Mesodermal cell (in vitro differentiated cells): ENCODE measurements around the gene REEP1.

Experiments used
- H3K27ac ChIP-seq: 2 replicates; pipeline ENCODE4 v1.7.0; 2013; ENCODE audit warnings: mild to moderate bottlenecking, low read depth, low read length, moderate library complexity; ENCODE audit not compliant: severe bottlenecking
- H3K36me3 ChIP-seq: 2 replicates; pipeline ENCODE4 v1.7.1; 2013; ENCODE audit warnings: mild to moderate bottlenecking, low read length, moderate library complexity; ENCODE audit not compliant: control insufficient read depth, insufficient read depth
- H3K4me1 ChIP-seq: one replicate; pipeline ENCODE4 v1.7.1; 2013; ENCODE audit warnings: mild to moderate bottlenecking, low read length; ENCODE audit not compliant: insufficient read depth, control insufficient read depth, poor library complexity, severe bottlenecking
- H3K4me3 ChIP-seq: 2 replicates; pipeline ENCODE4 v1.7.0; 2013; ENCODE audit warnings: low read length, control low read depth, mild to moderate bottlenecking; ENCODE audit not compliant: insufficient read depth, poor library complexity, severe bottlenecking; ENCODE audit errors: extremely low read depth
- H3K9me3 ChIP-seq: 2 replicates; pipeline ENCODE4 v1.7.1; 2013; ENCODE audit warnings: mild to moderate bottlenecking, low read length, moderate library complexity; ENCODE audit not compliant: control insufficient read depth
- WGBS, 2 experiments: methylation state at CpG; one replicate each; pipeline ENCODE4 v1.1.5; 2013; ENCODE audit warnings: missing lambda C conversion rate in 2 of 2; ENCODE audit not compliant: insufficient coverage in 2 of 2; 5-methylcytosine and 5-hydroxymethylcytosine counted together

The REEP1 gene

DNA sequence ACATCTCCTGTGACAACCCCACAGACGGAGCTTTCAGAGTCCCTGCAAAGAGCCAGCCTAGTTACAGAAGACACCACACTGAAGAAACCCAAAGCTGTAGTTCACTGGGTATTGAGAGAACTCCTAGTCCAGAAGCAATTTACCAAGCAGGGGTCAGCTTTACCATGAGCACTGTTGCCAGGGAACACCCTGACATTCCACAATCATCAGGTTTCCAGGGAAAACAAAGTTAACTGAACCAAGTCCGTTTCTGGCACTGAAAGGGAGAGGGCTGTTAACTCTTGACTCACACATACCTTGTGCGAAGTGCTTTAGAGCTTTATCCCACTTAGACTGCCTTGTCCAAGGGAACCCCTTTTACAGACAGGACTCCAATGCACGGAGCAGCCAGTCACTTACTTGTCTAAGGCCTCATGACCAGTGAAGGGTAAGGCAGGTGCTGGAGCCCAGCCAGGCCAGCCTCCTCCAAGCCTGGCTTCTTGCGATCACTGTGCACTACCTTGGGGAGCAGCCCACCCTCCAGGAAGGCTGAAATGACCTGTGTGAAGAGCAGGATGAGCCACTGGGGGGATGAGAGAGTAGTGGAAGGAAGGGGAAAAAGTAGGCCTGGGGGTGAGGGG, 53.9 kb downstream of the REEP1 start:
- 88 to 96% methylated on average over 4 to 5 of the region's 5 CpGs for WGBS, 2 experiments
- no peak overlapping the region for H3K4me3 ChIP-seq
- peaks cover 2% of the 10 kb centered on the region for H3K4me1 ChIP-seq
- no peak overlapping the region for H3K27ac ChIP-seq
- H3K9me3 ChIP-seq, result no peaks in the 10 kb centered on the region
- H3K36me3 ChIP-seq, result no peaks in the 10 kb centered on the region

DNA sequence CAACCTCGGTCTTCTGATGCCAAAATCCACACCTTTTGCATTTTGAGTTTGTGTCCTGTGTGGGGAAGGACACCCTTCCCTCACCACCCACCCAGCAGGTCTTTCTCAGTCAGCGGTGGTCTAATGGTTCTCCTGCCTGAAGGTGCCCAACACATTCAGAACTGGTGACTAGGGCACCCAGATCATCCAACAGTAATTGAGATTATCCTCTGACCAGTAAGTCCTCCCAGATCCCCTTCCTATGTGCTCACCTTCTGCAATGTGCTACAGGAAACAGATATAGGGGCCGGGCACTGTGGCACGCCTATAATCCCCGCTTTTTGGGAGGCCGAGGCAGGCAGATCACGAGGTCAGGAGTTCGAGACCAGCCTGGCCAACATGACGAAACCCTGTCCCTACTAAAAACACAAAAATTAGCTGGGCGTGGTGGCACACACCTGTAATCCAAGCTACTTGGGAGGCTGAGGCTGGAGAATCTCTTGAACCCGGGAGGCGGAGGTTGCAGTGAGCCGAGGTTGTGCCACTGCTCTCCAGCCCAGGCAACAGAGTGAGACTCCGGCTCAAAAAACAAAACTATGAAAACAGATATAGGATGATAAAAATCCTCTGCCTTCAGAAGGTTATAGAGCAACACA, 56.2 kb downstream of the REEP1 start:
- Histone ChIP-seq H3K4me1 (peaks cover 2% of the 10 kb centered on the region), H3K27ac (no peak overlapping the region), H3K36me3 (no peaks in the 10 kb centered on the region), H3K9me3 (no peaks in the 10 kb centered on the region), H3K4me3 (no peak overlapping the region)
- 96 to 98% methylated on average over 7 to 11 of the region's 14 CpGs for WGBS, 2 experiments

DNA sequence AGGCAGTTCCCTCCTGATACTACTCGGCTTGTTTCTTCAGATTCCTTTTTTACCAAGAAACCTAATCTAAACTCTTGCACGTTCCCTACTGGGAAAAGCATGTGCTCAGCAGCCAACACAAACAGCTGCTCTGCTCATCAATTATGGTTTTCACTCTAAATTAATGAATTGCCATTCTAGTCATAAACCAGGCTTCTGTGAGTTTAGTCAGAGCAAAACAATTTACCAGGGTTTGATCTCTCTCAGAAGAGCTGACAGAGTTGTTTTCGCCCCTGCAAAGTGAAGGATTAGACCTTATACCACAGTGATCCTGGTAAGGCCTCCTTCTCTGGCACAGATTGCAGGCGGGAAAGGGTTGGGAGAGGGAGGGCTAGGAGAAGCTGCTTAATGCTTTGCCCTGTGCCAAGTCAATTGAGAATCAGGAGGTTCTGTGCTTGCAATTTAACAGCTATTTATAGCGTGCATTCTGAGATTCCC, 57.2 kb downstream of the REEP1 start:
- Histone ChIP-seq H3K9me3 (no peaks in the 10 kb centered on the region), H3K27ac (no peak overlapping the region), H3K36me3 (no peaks in the 10 kb centered on the region), H3K4me3 (no peak overlapping the region), H3K4me1 (no peaks in the 10 kb centered on the region)
- WGBS, 2 experiments, result 74 to 89% methylated on average over 3 to 4 of the region's 5 CpGs

DNA sequence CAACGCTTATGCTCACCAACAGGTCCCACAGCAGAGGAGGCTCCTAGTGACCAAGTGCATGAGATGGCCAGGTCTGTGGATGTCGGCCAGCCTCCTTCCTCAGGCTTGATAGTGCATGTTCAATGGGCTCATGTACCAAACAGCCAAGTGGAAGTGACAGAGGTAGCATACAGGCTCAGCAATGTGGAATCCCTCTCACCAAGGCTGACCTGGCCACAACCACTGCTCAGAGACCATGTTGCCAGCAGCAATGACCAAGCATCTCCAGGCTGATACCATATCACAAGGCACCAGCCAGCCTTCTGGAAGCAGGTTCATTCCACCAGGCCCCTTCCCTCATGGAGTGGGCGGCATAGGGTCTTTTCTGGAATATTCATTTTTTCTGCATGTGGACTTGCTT, 61.5 kb downstream of the REEP1 start:
- H3K4me3 ChIP-seq, result no peak overlapping the region
- no peaks in the 10 kb centered on the region for H3K4me1 ChIP-seq
- no peaks in the 10 kb centered on the region for H3K36me3 ChIP-seq
- peaks cover 13% of the 10 kb centered on the region for H3K9me3 ChIP-seq
- WGBS, 2 experiments, result 88 to 96% methylated on average over 2 to 3 of the region's 3 CpGs
- no peak overlapping the region for H3K27ac ChIP-seq

DNA sequence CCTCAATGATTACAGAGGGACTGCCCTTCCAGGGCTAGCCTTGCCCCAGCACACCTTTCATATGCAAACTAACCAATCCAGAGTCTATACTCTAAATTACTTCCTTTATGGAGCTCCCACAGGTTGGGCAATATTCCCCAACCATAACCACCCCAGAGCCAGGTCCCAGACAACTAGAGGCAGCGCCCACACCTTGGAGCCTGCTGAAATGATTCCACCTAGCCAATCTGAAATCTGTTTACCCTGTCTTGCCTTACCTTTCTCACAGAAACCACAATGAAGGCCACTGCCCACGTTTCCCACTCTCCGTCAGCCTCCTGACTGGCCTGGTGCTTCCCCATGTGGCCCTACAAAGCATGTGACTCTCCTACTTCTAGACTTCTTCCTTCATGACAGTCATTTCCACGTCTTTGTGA, 62.0 kb downstream of the REEP1 start:
- Histone ChIP-seq H3K4me3 (no peak overlapping the region), H3K36me3 (no peaks in the 10 kb centered on the region), H3K27ac (no peak overlapping the region), H3K9me3 (peaks cover 13% of the 10 kb centered on the region), H3K4me1 (no peaks in the 10 kb centered on the region)
- 88 to 95% methylated on average over 4 of the region's 4 CpGs for WGBS, 2 experiments

DNA sequence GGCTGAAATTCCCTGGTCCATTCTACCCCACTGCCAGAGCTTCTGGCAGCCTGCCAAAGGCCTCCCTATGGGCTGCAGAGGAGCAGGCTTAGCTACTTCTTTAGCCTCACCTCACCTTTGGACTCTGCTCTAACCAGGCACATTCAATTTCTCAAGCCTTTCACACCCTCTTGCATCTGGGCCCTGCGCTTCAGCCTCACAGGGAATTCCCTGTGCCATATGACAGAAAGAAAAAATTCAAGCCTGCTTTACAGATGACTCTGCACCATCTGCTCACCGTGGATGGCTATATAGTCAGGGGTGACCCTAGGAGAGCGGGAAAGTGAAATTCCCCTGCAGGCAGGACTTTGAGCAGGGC, 62.5 kb downstream of the REEP1 start:
- WGBS, 2 experiments, result 82 to 97% methylated on average over 3 of the region's 3 CpGs
- Histone ChIP-seq H3K36me3 (no peaks in the 10 kb centered on the region), H3K27ac (no peak overlapping the region)

DNA sequence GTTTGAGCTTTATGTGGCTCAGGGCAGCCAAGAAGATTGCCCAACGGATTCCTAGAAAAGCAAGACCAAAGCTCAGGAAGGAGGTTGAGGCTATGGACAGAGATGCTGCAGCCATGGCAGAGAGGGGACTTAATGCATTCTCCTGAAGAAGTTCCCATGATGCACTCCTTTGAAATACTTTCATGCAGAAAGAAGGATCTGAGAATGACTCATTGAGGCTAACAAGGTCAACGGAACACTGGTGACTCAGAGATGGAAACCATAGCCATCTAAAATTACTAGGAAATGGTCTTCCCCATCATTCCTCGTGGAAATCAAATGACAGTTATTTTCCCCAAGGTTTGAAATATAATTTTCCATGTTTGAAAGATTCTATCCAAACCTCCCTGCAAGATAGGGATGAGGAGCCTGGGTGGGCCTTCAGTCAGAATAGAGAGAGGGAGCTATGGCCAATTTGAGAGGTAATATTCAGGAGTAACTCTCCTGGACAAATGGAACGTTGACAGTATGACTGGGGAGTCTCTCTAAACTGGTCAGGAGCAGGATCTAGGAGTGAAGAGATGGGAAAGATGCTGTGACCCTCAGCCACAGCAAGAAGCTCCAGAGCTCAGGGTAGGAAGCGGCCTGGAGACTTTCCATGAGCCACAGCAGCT, 63.0 kb downstream of the REEP1 start:
- peaks cover 13% of the 10 kb centered on the region for H3K9me3 ChIP-seq
- H3K36me3 ChIP-seq, result no peaks in the 10 kb centered on the region
- no peak overlapping the region for H3K4me3 ChIP-seq
- no peaks in the 10 kb centered on the region for H3K4me1 ChIP-seq
- 91 to 92% methylated on average over 3 to 4 of the region's 5 CpGs for WGBS, 2 experiments
- H3K27ac ChIP-seq, result no peak overlapping the region

More for the DNA sequence above, 62.5 kb downstream of the REEP1 start:
- Histone ChIP-seq H3K9me3 (peaks cover 13% of the 10 kb centered on the region), H3K4me3 (no peak overlapping the region), H3K4me1 (no peaks in the 10 kb centered on the region)

DNA sequence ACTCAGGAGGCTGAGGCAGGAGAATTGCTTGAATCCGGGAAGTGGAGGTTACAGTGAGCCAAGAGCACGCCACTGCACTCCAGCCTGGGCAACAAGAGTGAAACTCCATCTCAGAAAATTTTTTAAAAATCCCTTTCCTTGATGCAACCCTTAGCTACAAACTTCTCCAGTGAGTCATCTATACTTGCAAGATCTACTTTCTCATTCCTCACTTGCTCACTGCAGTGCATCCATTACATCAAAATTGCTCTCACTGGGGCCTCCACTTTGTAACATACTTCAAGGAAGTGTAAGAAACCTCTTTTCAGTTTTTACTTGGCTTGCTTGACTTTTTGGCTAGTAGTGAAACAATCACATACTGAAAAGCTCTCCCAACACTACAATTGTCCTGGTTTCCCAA, 65.3 kb downstream of the REEP1 start:
- no peak overlapping the region for H3K27ac ChIP-seq
- WGBS, 2 experiments, result 89% methylated on average over 2 of the region's 2 CpGs; no CpG with 5 or more reads in 1 of the 2 experiments
- H3K36me3 ChIP-seq, result no peaks in the 10 kb centered on the region
- peaks cover 13% of the 10 kb centered on the region for H3K9me3 ChIP-seq
- no peaks in the 10 kb centered on the region for H3K4me1 ChIP-seq
- H3K4me3 ChIP-seq, result no peak overlapping the region

DNA sequence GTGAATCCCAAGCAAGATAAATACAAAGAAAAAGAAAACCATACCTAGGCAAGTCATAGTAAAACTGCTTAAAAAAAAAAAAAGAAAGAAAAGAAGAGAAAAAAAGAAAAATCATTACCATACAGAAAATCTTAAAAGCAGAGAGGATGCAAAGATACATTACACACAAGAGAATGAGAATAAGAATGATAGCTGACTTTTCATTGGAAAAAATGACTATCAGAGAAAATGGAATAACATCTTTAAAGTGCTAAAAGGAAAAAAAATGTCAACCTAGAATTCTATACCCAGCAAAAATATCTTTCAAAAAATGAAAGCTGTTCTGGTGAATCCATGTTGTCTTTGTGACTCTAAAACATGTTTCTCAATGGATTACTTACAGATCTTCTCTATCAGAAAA, 66.2 kb downstream of the REEP1 start:
- peaks cover 13% of the 10 kb centered on the region for H3K9me3 ChIP-seq
- no peak overlapping the region for H3K27ac ChIP-seq
- no peaks in the 10 kb centered on the region for H3K36me3 ChIP-seq
- no peak overlapping the region for H3K4me3 ChIP-seq
- no peaks in the 10 kb centered on the region for H3K4me1 ChIP-seq

DNA sequence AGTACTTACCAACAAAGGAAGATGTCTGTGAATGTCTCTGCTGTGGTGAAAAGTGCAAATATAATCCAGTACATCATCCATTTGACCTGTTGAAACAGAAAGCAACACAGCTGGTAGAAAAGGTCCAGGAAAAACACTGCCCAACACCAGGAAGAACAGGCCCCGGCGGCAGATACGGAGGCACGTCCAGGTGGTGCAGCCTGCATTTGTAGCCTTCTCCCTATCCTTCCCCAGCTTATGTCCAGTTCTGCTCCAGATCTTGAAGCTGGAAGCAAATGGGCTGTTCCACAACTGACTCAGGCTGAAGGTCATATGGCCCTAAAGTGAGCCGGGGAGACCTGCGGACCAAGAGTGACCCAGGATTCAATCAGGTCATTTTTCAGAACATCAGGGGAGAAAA, 73.5 kb downstream of the REEP1 start:
- H3K36me3 ChIP-seq, result no peaks in the 10 kb centered on the region
- no peaks in the 10 kb centered on the region for H3K9me3 ChIP-seq
- H3K4me3 ChIP-seq, result no peak overlapping the region
- no peaks in the 10 kb centered on the region for H3K4me1 ChIP-seq
- no peak overlapping the region for H3K27ac ChIP-seq
- WGBS, 2 experiments, result 67 to 82% methylated on average over 3 to 6 of the region's 6 CpGs

DNA sequence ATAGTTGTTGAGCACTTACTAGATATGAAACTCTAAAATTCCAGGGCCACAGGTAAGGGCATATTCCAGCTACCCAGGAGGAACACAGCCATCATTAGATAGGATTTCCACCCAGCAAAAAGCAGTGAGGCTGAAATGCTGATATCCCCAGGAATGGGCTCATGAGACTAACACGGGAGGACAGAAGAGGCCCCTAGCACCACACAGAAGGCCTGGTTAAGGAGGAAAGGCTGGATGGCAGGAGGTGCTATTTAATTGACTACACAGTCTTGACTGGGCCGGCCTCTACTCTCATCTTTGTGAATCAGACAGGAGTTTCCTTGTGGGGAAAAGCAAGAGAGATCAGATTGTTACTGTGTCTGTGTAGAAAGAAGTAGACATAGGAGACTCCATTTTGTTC, 76.4 kb downstream of the REEP1 start:
- no peak overlapping the region for H3K27ac ChIP-seq
- WGBS, 2 experiments, result 83 to 100% methylated on average over 1 to 2 of the region's 2 CpGs

More for the DNA sequence above, 76.4 kb downstream of the REEP1 start:
- no peaks in the 10 kb centered on the region for H3K4me1 ChIP-seq
- no peaks in the 10 kb centered on the region for H3K9me3 ChIP-seq
- no peaks in the 10 kb centered on the region for H3K36me3 ChIP-seq
- H3K4me3 ChIP-seq, result no peak overlapping the region
